ENCODE measurements around the gene GPR141. TPM values are rescaled to one million over a fixed set of nuclear protein-coding genes. Genes with fewer than 3 reads are reported as not detected.

GPR141 gene
- total RNA-seq (1 to 10 TPM; 1.2 to 4.2 TPM), polyA plus RNA-seq (under 1 TPM in 1 of 2 donors, not detected in 1; 0.88 TPM)
- long read RNA-seq, donor 1, partial matches to known transcripts = 0 of 1 reads
- long read RNA-seq, donor 1, other reads (novel, unspliced or antisense) = 1 of 1 reads
- long read RNA-seq, donor 2, partial matches to known transcripts = 0 of 1 reads
- long read RNA-seq, donor 2, other reads (novel, unspliced or antisense) = 1 of 1 reads

GRCh38 chr7:37683246-37684120 lies at the start of gene GPR141:
Gene GPR141 (plus strand): TSS chr7:37683766. CDS start chr7:37740394, 56,628 bp downstream.
- Histone ChIP-seq H3K4me1 (ENCODE audit: control insufficient read depth in 1 of 2, insufficient read depth in 2 of 2, low read length in 2 of 2) (no peaks in the 10 kb centered on the region), H3K4me3 (ENCODE audit: low read length in 2 of 2) (no peak within 1 kb of the TSS), H3K9me3 (ENCODE audit: control insufficient read depth, low read length) (no peaks in the 10 kb centered on the region), H3K27me3 (ENCODE audit: control insufficient read depth in 1 of 2, insufficient read depth in 2 of 2, low read length in 1 of 2) (no peaks in the 10 kb centered on the region), H3K36me3 (ENCODE audit: control insufficient read depth in 1 of 2, insufficient read depth in 2 of 2, low read length in 1 of 2) (no peaks in the 10 kb centered on the region), H3K27ac (ENCODE audit: low read depth in 1 of 2, low read length in 2 of 2) (no peak within 1 kb of the TSS)
- DNase-seq = no peak
- no peak for ATAC-seq (ENCODE audit: low FRiP score)
- whole genome bisulfite sequencing, 2 donors = 84 to 88% methylated on average over 2 of the region's 2 CpGs
- intact Hi-C loops (cut with DNase I) = no loop called here

GRCh38 chr7:37635346-37635745 lies 48.2 kb upstream of the GPR141 start:
- no peak overlapping the region for H3K27ac ChIP-seq (ENCODE audit: low read depth in 1 of 2, low read length in 2 of 2)
- no peak overlapping the region for H3K4me3 ChIP-seq (ENCODE audit: low read length in 2 of 2)
- no peaks in the 10 kb centered on the region for H3K27me3 ChIP-seq (ENCODE audit: control insufficient read depth in 1 of 2, insufficient read depth in 2 of 2, low read length in 1 of 2)
- intact Hi-C loops (cut with DNase I) = no loop called here
- no peaks in the 10 kb centered on the region for H3K36me3 ChIP-seq (ENCODE audit: control insufficient read depth in 1 of 2, insufficient read depth in 2 of 2, low read length in 1 of 2)
- DNase-seq = no peak
- ATAC-seq (ENCODE audit: low FRiP score) = no peak
- no peaks in the 10 kb centered on the region for H3K4me1 ChIP-seq (ENCODE audit: control insufficient read depth in 1 of 2, insufficient read depth in 2 of 2, low read length in 2 of 2)
- peaks cover 5% of the 10 kb centered on the region for H3K9me3 ChIP-seq (ENCODE audit: control insufficient read depth, low read length)

GRCh38 chr7:37642028-37642540 lies 41.5 kb upstream of the GPR141 start:
- Histone ChIP-seq H3K9me3 (ENCODE audit: control insufficient read depth, low read length) (peaks cover 2% of the 10 kb centered on the region), H3K36me3 (ENCODE audit: control insufficient read depth in 1 of 2, insufficient read depth in 2 of 2, low read length in 1 of 2) (no peaks in the 10 kb centered on the region), H3K27me3 (ENCODE audit: control insufficient read depth in 1 of 2, insufficient read depth in 2 of 2, low read length in 1 of 2) (no peaks in the 10 kb centered on the region), H3K27ac (ENCODE audit: low read depth in 1 of 2, low read length in 2 of 2) (no peak overlapping the region), H3K4me1 (ENCODE audit: control insufficient read depth in 1 of 2, insufficient read depth in 2 of 2, low read length in 2 of 2) (no peaks in the 10 kb centered on the region), H3K4me3 (ENCODE audit: low read length in 2 of 2) (no peak overlapping the region)
- WGBS, 2 donors = 93 to 94% methylated on average over 6 of the region's 6 CpGs
- intact Hi-C loops (cut with DNase I) = no loop called here
- DNase-seq = no peak
- ATAC-seq (ENCODE audit: low FRiP score) = no peak

GRCh38 chr7:37643876-37644275 lies 39.7 kb upstream of the GPR141 start:
- WGBS, 2 donors = 98 to 100% methylated on average over 1 of the region's 1 CpG
- H3K4me1 ChIP-seq (ENCODE audit: control insufficient read depth in 1 of 2, insufficient read depth in 2 of 2, low read length in 2 of 2) = no peaks in the 10 kb centered on the region
- intact Hi-C loops (cut with DNase I) = no loop called here
- H3K9me3 ChIP-seq (ENCODE audit: control insufficient read depth, low read length) = peaks cover 2% of the 10 kb centered on the region
- no peaks in the 10 kb centered on the region for H3K36me3 ChIP-seq (ENCODE audit: control insufficient read depth in 1 of 2, insufficient read depth in 2 of 2, low read length in 1 of 2)
- ATAC-seq (ENCODE audit: low FRiP score) = no peak
- H3K27ac ChIP-seq (ENCODE audit: low read depth in 1 of 2, low read length in 2 of 2) = no peak overlapping the region
- no peak overlapping the region for H3K4me3 ChIP-seq (ENCODE audit: low read length in 2 of 2)
- no peaks in the 10 kb centered on the region for H3K27me3 ChIP-seq (ENCODE audit: control insufficient read depth in 1 of 2, insufficient read depth in 2 of 2, low read length in 1 of 2)
- no peak for DNase-seq

- no peaks in the 10 kb centered on the region for H3K27me3 ChIP-seq (ENCODE audit: control insufficient read depth in 1 of 2, insufficient read depth in 2 of 2, low read length in 1 of 2)
- H3K4me1 ChIP-seq (ENCODE audit: control insufficient read depth in 1 of 2, insufficient read depth in 2 of 2, low read length in 2 of 2) = no peaks in the 10 kb centered on the region
- no peak for DNase-seq
- no peak overlapping the region for H3K4me3 ChIP-seq (ENCODE audit: low read length in 2 of 2)
- no peaks in the 10 kb centered on the region for H3K9me3 ChIP-seq (ENCODE audit: control insufficient read depth, low read length)
- no peak for ATAC-seq (ENCODE audit: low FRiP score)
- no peaks in the 10 kb centered on the region for H3K36me3 ChIP-seq (ENCODE audit: control insufficient read depth in 1 of 2, insufficient read depth in 2 of 2, low read length in 1 of 2)
- WGBS, 2 donors = 83 to 89% methylated on average over 7 of the region's 7 CpGs
- H3K27ac ChIP-seq (ENCODE audit: low read depth in 1 of 2, low read length in 2 of 2) = no peak overlapping the region
- intact Hi-C loops (cut with DNase I) = no loop called here
These were observed 38.1 kb upstream of the GPR141 start for GRCh38 chr7:37645282-37646050.

GRCh38 chr7:37656913-37657530 lies 26.5 kb upstream of the GPR141 start:
- no peak overlapping the region for H3K27ac ChIP-seq (ENCODE audit: low read depth in 1 of 2, low read length in 2 of 2)
- no peaks in the 10 kb centered on the region for H3K27me3 ChIP-seq (ENCODE audit: control insufficient read depth in 1 of 2, insufficient read depth in 2 of 2, low read length in 1 of 2)
- H3K4me1 ChIP-seq (ENCODE audit: control insufficient read depth in 1 of 2, insufficient read depth in 2 of 2, low read length in 2 of 2) = no peaks in the 10 kb centered on the region
- ATAC-seq (ENCODE audit: low FRiP score) (no peak), DNase-seq (no peak)
- intact Hi-C loops (cut with DNase I) = no loop called here
- WGBS, 2 donors = 86 to 95% methylated on average over 1 of the region's 1 CpG
- H3K4me3 ChIP-seq (ENCODE audit: low read length in 2 of 2) = no peak overlapping the region
- H3K36me3 ChIP-seq (ENCODE audit: control insufficient read depth in 1 of 2, insufficient read depth in 2 of 2, low read length in 1 of 2) = no peaks in the 10 kb centered on the region
- H3K9me3 ChIP-seq (ENCODE audit: control insufficient read depth, low read length) = no peaks in the 10 kb centered on the region

GRCh38 chr7:37657816-37658215 lies 25.8 kb upstream of the GPR141 start:
- Histone ChIP-seq H3K4me1 (ENCODE audit: control insufficient read depth in 1 of 2, insufficient read depth in 2 of 2, low read length in 2 of 2) (no peaks in the 10 kb centered on the region), H3K27ac (ENCODE audit: low read depth in 1 of 2, low read length in 2 of 2) (no peak overlapping the region), H3K4me3 (ENCODE audit: low read length in 2 of 2) (no peak overlapping the region), H3K27me3 (ENCODE audit: control insufficient read depth in 1 of 2, insufficient read depth in 2 of 2, low read length in 1 of 2) (no peaks in the 10 kb centered on the region), H3K9me3 (ENCODE audit: control insufficient read depth, low read length) (no peaks in the 10 kb centered on the region), H3K36me3 (ENCODE audit: control insufficient read depth in 1 of 2, insufficient read depth in 2 of 2, low read length in 1 of 2) (no peaks in the 10 kb centered on the region)
- ATAC-seq (ENCODE audit: low FRiP score) (no peak), DNase-seq (no peak)
- intact Hi-C loops (cut with DNase I) = no loop called here
- 75 to 84% methylated on average over 1 of the region's 1 CpG for WGBS, 2 donors

- H3K4me1 ChIP-seq (ENCODE audit: control insufficient read depth in 1 of 2, insufficient read depth in 2 of 2, low read length in 2 of 2) = no peaks in the 10 kb centered on the region
- H3K9me3 ChIP-seq (ENCODE audit: control insufficient read depth, low read length) = no peaks in the 10 kb centered on the region
- H3K27ac ChIP-seq (ENCODE audit: low read depth in 1 of 2, low read length in 2 of 2) = no peak overlapping the region
- DNase-seq = no peak
- no peaks in the 10 kb centered on the region for H3K27me3 ChIP-seq (ENCODE audit: control insufficient read depth in 1 of 2, insufficient read depth in 2 of 2, low read length in 1 of 2)
- H3K36me3 ChIP-seq (ENCODE audit: control insufficient read depth in 1 of 2, insufficient read depth in 2 of 2, low read length in 1 of 2) = no peaks in the 10 kb centered on the region
- no peak for ATAC-seq (ENCODE audit: low FRiP score)
- intact Hi-C loops (cut with DNase I) = no loop called here
- no peak overlapping the region for H3K4me3 ChIP-seq (ENCODE audit: low read length in 2 of 2)
- 62 to 63% methylated on average over 2 of the region's 2 CpGs for WGBS, 2 donors
These were observed 23.5 kb upstream of the GPR141 start for GRCh38 chr7:37659971-37660565.
